ENCODE measurements around the gene CRIP1.

DNA sequence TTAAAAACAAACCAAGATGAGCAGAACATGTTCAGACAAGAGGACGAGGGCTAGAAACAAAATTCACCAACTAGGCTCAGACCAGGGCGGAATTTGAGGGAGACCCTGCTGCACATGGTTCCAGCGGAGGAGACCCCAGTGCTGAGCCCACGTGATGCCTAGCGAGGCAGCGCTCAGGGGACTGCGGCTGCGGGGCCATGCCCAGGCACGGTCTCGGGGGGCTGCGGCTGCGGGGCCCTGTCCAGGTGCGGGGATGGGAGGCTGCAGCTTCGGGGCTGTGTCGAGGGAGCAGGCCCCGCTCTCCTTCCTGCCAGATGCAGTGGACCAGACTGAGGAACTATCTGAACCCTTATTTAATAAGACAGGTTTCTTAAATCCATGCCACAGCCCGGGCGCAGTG is 24.8 kb upstream of the CRIP1 start:
- TF ChIP-seq RARB (CRISPR knock-in tag; IDR thresholded peaks at IDR 0.05) (no peak), JUN (IDR thresholded peaks at IDR 0.05) (no peak), HOXA7 (CRISPR knock-in tag; IDR thresholded peaks at IDR 0.05) (no peak)
- TF ChIP-seq, protein P1, sequence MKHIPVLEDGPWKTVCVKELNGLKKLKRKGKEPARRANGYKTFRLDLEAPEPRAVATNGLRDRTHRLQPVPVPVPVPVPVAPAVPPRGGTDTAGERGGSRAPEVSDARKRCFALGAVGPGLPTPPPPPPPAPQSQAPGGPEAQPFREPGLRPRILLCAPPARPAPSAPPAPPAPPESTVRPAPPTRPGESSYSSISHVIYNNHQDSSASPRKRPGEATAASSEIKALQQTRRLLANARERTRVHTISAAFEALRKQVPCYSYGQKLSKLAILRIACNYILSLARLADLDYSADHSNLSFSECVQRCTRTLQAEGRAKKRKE (CRISPR knock-in tag; IDR thresholded peaks at IDR 0.05; ENCODE audit: low read depth): no peak
- TF ChIP-seq, protein P2, sequence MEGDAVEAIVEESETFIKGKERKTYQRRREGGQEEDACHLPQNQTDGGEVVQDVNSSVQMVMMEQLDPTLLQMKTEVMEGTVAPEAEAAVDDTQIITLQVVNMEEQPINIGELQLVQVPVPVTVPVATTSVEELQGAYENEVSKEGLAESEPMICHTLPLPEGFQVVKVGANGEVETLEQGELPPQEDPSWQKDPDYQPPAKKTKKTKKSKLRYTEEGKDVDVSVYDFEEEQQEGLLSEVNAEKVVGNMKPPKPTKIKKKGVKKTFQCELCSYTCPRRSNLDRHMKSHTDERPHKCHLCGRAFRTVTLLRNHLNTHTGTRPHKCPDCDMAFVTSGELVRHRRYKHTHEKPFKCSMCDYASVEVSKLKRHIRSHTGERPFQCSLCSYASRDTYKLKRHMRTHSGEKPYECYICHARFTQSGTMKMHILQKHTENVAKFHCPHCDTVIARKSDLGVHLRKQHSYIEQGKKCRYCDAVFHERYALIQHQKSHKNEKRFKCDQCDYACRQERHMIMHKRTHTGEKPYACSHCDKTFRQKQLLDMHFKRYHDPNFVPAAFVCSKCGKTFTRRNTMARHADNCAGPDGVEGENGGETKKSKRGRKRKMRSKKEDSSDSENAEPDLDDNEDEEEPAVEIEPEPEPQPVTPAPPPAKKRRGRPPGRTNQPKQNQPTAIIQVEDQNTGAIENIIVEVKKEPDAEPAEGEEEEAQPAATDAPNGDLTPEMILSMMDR (IDR thresholded peaks at IDR 0.05): no peak
- TF ChIP-seq, protein P3, sequence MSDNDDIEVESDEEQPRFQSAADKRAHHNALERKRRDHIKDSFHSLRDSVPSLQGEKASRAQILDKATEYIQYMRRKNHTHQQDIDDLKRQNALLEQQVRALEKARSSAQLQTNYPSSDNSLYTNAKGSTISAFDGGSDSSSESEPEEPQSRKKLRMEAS (IDR thresholded peaks at IDR 0.05): no peak
